Stimulated activated CD8-positive, alpha-beta memory T cell treated with anti-CD3 and anti-CD28 coated beads, Interleukin-4, amount 100 ng/mL, for 24 hours (primary cell): ENCODE measurements around the gene ANKRD44.
"Not testable (repeated sequence)": the region's sequence is repeated elsewhere in the genome, so short reads cannot be mapped to it uniquely, and the experiment has no call there.

Experiments used
- DNase-seq: peaks from one replicate; pipeline ENCODE4 v3.0.0-alpha.2; 2020; ENCODE audit warnings: low read depth

Gene ANKRD44

DNA sequence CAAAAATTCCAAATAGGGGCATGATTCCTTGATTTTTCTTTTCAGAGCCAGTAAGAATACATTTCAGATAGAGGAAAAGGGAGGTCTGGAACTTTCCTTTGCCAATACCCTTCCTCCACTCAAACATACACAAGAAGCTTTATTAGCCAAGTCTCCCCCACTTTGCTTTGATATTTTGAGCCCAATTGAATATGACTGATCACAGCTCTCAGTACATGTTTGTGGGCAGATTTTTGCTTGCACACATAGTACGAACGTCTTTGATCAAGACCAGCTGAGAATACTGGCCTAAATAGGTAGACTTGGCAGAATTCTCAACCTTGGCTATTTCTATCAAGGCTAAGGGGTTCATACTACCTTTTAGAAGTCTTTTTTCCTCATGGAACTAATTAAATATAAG lies 235.3 kb downstream of the ANKRD44 start:
- DNase-seq, result no peak

DNA sequence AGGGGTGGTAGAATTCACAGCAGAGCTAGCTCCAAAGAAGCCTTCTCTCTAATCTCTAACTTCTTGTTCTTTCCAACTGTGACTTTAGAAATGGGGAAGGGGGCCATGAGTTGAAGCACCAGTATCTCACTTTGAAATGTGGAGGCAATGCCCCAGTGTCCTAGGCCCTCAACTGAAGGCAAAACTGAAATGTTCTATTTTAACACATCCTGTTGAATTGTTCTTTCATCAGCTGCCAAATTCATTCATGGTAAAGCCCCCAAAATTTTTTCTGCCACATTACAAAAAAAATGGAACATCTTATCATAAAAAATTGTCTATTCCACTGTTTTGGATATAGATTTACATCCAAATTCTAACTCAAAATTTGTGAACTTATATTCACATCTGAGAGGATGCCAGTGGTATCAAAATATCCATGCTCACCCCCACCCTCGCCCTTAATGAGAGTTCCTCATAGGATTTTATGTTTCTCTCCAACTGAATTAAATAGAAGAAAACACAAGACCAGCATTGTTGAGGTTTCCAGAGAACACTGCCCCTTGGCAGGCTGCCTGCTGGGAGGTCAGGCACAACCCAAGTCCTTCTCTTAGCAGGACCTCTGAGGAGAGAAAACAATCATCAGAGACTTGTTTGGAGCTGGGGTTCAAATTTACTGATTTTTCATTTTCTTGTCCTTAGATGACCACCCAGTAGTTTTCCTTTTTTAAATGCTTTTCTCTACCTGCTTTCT lies 236.7 kb downstream of the ANKRD44 start:
- no peak for DNase-seq

DNA sequence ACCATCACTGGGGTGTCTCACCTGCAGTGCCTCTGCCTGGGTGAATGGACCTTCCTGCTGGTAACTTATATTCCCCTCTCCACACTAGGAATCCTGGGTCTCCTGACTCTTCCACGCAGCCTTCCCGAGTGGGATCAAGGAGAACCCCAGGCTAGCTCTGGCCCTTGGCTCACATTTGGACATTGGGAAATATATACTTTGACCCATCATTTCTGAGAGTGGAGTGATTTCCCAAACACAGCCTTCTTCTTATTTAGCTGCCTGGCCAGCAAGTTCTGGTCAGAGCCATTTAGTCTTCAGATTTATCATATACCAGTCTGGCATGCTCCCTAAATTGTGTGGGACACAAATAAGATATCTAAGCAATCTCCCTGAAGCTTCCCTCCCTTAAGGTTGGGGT lies 237.3 kb downstream of the ANKRD44 start:
- DNase-seq, result no peak

DNA sequence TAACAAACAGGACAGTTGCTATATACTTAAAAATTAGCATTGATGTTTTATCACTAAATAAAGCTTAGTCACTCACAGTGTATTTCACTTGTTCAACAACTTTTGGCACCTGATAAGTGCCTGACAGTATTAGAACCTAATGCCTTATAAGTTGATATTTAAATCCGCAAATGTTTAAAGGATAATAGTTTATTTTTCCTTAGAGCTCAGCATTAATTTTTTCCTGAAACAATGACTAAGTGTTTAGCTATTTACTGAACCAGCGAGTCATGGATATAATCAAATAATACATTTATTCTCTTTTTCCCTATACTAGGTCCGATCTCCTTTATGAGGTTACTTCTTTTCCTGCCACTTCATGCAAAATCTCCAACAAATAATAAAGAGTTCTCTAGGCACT lies 238.0 kb downstream of the ANKRD44 start:
- DNase-seq, result no peak

DNA sequence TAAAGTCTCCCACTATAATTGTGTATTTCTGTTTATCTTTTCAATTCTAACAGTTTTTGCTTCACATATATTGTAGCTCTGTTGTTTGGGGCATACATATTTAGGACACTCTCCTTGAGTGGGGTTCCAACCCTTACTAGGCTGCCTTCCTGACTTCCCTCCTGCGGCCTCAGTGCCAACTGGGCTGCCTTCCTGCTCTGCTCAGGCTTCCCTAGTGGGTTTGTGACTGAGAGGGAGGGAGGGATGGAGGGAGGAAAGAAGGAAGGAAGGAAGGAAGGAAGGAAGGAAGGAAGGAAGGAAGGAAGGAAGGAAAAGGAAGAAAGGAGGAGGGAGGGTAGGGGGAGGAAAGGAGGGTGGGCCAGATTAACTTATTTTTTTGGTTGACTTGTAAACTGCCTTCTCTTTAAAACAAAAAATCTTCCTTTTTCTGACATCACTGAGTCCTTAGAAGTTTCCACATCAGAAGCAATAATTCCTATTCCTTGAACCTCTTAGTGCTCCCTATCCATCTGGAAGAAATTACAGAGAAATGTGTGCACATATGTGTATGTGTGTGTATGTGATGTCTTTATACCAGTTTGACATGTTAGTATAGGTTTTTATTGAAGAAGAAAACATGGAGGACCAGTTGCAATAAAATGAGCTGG lies 238.7 kb downstream of the ANKRD44 start:
- no peak for DNase-seq

DNA sequence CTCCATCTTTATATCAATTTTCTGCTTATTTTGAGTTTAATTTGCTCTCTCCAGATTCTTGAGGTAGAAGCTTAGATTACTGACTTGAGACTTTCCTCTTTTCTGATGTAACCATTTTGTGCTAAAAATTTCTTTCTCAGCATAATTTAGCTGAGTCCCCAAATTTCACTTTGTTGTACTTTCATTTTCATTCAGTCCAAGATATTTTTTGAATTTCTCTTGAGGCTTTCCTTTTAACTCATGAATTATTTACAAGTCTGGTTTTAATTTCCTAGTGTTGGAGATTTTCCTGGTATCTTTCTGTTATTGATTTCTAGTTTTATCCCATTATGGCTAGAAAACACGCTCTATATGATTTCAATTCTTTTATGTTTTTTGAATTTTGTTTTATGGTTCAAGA lies 239.4 kb downstream of the ANKRD44 start:
- DNase-seq, result no peak

DNA sequence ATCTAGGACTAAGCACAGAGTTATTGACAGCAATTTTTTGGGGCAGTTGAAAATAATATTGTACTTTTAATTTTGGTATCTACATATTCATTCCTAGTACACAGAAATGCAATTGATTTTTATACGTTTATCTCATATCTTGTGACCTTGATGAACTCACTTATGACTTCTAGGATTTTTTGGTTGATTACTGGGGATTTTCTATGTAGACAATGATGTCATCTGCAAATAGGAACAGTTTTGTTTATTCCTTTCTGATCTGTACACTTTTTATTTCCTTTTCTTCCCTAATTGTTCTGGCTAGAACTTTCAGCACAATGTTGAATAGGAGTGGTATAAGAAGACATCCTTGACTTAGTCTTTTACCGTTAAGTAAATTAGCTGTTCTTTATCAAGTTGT lies 240.6 kb downstream of the ANKRD44 start:
- DNase-seq, result no peak

DNA sequence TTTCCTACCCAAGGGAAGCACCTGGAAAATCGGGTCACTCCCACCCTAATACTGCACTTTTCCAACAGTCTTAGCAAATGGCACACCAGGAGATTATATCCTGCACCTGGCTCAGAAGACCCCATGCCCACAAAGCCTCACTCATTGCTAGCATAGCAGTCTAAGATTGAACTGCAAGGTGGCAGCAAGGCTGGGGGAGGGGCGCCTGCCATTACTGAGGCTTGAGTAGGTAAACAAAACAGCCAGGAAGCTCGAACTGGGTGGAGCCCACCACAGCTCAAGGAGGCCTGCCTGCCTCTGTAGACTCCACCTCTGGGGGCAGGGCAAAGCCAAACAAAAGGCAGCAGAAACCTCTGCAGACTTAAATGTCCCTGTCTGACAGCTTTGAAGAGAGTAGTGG lies 248.0 kb downstream of the ANKRD44 start:
- not testable (repeated sequence) for DNase-seq

DNA sequence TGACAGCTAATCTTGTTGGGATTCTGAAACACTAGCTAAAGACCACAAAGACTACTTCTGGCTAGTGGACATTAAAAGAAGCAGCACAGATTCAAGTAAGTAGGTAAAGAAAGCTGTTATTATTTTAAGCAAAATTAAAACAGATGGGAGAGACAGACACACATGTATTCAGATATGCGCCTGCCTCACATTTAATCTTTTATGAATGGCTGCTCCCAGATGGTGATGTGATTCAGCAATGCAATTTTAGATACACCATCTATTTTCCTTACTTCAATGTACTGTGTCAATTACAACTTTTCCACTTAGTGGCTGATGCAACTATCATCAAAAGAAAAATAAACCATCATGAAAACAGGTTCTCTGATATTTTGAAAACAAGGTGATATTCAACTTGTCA lies 251.1 kb downstream of the ANKRD44 start:
- DNase-seq, result no peak

DNA sequence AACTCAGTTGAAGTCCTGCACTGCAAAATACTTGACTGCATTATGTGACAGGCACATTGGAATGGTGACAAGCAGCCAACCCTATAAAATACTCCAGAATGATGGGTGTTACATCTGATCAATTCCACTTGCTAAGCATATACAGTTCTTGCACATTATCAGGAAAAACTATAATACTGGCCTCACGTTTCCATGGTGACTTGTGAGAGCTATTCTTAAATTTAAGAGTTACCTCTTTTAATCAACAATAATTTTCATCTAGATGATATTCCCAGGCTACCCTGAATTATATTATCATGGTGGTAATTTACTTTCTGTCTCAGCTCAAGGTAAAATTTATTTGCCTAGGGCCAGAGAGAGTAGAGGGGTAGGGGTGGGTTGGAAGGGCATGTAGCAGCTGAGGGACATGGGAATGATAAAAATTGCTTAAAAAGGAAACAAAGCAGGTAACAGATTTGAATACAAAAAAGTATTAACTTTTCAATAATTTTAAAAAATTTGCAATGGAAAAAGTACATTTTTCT lies 251.7 kb downstream of the ANKRD44 start:
- DNase-seq, result no peak

DNA sequence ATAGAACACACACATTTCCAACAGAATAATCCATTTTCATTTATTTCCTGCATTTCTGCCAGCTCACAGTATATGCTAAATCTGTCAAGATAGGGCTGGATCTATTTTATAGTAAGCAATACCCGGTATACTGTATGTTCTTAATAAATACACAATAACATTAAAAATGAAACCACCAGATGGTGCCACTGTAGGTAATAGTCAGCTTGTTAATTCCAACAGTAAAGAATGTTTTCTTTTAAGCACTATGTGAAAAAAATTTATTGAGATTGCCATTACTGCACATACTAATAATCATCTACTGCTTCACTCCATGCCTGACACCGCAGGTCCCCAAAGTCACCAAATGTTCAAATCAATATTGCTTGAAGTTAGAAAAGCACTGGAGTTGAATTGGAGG lies 252.6 kb downstream of the ANKRD44 start:
- DNase-seq, result no peak

DNA sequence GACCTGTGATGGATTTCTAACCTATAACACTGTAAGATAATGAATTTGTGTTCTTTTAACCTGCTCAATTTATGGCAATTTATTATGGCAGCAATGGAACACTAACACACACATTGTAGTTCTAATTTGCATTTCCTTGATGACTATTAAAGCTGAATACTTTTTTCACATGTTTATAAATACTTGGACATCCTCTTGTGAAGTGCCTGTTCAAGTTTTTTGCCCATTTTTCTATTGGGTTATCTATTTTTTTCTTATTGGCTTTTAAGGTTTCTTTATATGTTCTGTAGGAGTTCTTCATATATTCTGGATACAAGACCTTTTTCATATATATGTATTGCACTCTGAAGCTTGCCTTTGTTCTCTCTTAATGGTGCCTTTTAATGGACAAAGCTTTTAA lies 255.5 kb downstream of the ANKRD44 start:
- DNase-seq, result no peak

DNA sequence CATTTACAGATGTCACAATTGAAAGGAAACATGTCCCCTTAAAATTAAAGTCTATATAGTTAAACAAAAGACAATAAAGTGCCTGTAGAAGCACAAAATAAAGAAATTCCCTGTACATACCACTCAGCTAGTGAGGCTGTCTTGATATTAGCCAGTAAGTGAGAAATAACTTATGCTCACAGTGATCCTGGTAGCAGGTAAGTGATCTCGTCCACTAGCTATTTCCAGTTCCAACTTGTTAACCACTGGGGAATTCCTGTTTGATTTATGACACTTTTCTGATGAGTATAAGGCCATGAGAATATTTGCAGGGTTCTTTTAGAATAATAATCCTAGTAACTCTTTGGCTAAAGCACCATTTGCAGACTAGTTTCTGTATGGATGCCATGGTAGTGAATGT lies 256.1 kb downstream of the ANKRD44 start:
- DNase-seq, result no peak

DNA sequence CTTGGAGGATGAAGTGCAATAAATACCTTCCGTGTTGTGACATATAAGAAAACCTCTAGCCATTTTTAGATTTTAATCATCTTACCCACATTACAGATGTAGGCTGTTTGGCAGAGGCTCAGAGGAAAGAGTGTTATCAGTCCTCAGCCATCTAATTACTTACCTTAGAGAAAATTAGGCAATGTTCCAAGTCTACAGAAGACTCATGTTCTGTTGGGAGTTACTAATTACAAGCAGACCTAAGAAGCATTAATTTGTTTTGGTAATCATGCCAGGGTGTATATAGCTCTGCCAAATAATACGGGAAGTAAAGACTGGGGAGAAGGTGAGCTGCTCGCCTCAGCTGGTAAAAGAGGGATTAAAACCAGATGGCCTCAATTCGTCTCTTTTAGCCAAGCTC lies 258.2 kb downstream of the ANKRD44 start:
- no peak for DNase-seq

DNA sequence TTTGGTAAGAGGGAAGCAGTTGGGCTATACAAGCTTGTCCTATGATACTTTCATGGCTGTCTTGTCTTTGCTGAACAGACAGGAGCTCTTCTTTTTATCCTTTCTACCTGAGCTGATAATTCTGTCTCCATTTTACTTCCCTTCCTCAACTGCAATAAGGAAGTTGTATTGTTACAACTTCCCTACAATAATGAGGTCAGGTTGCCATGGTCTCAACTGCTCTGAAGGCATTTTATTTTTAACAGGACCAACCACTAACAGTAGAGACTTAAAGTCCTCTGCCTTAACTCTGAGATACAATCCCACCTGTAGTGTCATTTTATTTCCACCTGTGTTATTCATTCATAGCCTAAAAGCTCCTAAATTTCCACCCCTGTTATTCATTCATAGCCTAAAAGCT lies 265.5 kb downstream of the ANKRD44 start:
- DNase-seq, result no peak

DNA sequence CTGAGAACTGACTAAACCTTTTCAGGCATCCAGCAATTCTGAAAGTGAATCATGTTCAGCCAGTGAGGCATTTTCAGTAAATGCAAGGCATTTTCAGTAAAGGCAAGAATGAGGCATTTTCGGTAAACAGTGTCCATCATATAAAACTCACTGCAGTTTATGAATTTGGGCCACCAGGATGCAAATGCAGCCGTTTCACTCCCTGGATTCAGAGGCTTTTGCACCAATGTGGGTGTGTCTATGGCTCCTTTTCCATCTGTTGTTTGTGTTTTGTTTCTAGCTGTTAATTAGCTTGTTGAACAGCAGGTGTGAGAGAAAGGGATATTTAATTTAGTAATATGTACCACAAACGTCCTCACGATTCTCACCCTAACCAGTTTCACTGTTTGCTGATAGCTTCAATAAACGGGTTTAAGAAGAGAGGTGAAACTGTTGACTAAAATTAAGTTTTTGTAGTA lies 267.8 kb downstream of the ANKRD44 start:
- no peak for DNase-seq

DNA sequence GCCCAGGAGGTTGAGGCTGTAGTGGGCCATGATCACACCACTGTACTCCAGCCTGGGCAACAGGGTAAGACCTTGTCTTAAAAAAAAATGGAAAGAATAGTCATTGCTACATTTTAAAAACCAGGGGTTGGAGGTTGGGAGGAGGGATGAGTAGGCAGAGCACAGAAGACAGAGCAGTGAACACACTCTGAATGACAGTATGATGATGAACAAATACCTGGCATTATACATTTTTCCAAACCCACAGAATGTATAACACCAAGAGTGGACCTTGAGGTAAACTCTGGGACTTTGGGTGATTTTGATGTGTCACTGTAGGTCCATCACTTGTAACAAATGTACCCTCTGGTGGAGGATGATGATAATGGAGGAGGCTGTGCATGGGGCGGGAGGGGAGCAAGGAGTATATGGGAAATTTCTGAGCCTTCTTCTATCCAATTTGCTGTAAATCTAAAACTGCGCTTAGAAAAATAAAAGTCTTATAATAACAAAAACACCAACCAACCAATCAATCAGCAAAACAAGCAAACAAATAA lies 272.6 kb downstream of the ANKRD44 start:
- DNase-seq, result no peak

DNA sequence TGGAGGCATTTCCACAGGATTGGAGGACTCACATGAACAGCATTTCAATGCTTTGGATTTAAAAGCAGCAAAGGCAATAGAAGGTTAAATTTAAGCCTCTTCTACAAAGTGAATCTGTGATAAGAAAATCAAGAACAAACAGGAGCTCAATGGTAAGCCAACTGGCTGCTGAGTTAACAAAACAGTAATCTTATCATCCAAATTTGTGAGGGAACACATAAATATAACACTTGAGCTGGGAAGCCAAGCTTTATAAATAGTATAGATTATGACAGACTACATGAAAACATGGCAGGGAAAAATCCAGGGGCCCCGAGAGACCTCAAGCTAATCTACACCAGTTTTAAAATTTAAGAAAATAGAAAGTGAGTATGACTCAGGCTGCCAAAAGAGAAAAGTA lies 275.6 kb downstream of the ANKRD44 start:
- no peak for DNase-seq

DNA sequence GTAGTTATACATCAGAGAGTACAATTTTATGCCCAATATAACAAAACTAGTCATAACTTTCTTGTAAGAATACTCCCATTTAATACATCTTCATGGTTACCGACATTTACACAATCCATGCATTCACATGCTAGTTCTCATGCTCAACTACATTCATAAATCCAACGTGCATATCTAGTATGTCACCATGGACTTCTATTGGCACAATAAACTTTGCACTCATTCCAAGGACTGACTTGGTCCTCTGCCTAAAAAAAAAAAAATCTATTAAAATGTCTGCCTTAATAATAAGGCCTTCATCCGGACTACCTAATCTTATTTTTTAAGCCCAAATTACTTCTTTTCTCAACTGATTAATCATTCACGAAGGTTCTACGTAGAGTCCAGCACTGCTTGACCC lies 276.3 kb downstream of the ANKRD44 start:
- no peak for DNase-seq

DNA sequence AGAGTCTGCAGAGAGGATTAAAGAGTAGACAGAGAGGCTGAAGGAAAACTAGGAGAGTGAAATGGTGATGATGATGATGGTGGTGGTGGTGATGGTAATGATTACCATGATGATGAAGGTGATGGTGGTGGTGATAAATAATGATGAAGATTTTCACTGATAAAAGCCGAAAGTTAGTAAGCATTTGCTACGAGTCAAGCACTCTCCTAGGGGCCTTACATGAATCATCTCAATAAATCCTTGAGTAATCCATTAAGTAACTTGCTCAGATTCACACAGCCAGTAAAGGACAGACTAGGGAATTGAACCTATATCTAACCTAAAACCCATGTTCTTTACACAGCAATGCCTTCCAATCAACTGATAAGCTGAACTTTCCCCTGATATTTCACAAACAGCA lies 277.4 kb downstream of the ANKRD44 start:
- DNase-seq, result no peak

DNA sequence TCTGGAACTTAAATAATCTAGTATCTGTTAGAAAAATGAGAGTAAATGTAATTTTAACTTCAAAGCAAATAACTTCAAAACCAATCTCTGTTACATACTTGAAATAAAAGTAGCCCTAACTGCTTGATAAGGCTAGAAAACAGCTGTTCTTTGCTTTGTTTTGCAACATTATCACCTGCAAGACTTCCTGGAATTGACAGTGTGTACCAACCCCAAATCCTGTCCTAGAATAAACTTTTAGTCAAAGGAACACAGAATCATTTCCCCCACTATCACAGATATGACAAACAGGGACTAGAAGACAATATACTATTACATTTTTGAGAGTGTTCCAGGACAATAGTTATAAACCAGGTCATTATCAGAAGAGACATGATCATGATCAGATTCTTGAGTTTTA lies 278.8 kb downstream of the ANKRD44 start:
- DNase-seq, result no peak

DNA sequence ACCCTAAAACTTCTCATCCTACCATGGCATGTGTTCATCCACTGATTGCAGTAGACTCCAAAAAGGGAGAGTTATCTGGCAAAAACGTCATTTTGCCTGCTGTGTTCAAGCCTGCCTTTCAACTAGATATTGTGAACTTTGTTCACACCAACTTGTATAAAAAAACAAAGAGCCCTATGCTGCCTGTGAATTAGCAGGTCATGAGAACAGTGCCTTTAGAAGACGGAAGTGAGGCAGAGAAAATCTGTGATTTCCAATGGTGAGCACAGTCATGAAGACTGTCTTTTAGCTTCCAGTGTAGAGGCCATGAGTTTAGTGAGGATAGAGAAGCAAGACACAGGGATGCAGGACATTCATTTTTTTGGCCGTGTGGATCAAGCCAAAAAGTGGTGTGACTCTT lies 280.5 kb downstream of the ANKRD44 start:
- DNase-seq, result no peak

DNA sequence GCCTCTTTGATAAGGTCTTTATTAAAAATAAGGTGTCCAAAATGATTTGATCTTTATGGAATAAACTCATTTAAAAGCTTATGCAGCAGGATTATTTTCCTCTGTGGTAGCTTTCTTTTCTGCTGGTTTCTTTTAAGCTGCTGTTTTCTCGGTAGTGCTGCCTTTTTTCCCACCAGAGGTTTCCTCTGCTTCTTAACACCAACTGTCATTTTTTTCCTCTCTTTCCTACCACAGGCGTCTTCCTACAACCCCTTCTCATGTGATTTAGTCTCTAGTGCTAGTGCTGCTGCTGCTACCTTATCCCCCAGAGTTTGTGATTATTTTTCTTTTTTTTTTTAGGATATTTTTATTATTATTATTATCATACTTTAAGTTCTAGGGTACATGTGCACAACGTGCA lies 281.9 kb downstream of the ANKRD44 start:
- DNase-seq, result no peak

DNA sequence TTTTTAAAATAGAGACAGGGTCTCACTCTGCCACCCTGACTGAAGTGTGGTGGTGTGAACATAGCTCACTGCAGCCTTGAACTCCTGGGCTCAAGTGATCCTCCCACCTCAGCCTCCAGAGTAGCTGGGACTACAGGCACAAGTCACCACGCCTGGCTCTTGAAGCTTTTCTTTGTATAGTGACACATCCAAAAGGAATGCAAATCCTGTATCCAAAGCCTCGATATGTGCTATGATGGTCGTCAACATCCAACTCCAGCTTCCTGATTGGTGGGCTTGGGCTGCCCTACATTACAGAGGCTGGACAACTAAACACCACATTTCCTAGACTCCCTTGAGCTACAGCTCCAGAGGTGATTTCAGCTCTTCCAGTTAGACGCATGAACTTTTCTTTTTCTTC lies 282.4 kb downstream of the ANKRD44 start:
- DNase-seq, result no peak
